GM12878 (cell line): ENCODE data around the gene TFR2. TPM values are rescaled to one million over a fixed set of nuclear protein-coding genes. Genes with fewer than 3 reads are reported as not detected.

Experiments
- ATAC-seq: fragments of 200-7000 bp; cut with Tn5 transposase; 3 replicates; pipeline ENCODE4 v1.9.1; 2020; ENCODE audit warnings: mild to moderate bottlenecking, moderate library complexity
- BruUV-seq: library from RNA; stranded (reverse); fragments of 400-500 nt; replicated peaks from 2 replicates; lab custom pipeline; 2021; lab: Mats Ljungman, UMichigan
- CTCF ChIA-PET: fragments of 300-600 bp; sonication (Branson Sonifier 250); formaldehyde crosslinking; extraction: SDS; loops from one replicate; lab custom pipeline; 2021; ENCODE audit warnings: inconsistent platforms; lab: Yijun Ruan, JAX
- POLR2A ChIA-PET: fragments of 350-600 bp; formaldehyde crosslinking; extraction: SDS; loops from one replicate; lab custom pipeline; 2021; ENCODE audit warnings: inconsistent platforms; lab: Charles Lee
- RAD21 ChIA-PET: fragments of 300-600 bp; sonication (Branson Sonifier 250); formaldehyde crosslinking; loops from one replicate; lab custom pipeline; 2023; ENCODE audit warnings: antibody characterized with exemption; ENCODE audit not compliant: unreplicated experiment; lab: Charles Lee
- SMC1A ChIA-PET: fragments of 300-600 bp; sonication (Branson Sonifier 250); formaldehyde crosslinking; loops from one replicate; lab custom pipeline; 2023; ENCODE audit not compliant: unreplicated experiment, uncharacterized antibody; lab: Charles Lee
- DNase-seq: peaks from one replicate; pipeline ENCODE4 v3.0.0-alpha.2; 2011; ENCODE audit warnings: low read depth, low spot score
- FAIRE-seq: peaks from 3 replicates; lab custom pipeline; 2011; peaks lifted over from hg19 to GRCh38; lab: Jason Lieb, UNC
- H2AFZ ChIP-seq: 2 replicates; pipeline ENCODE4 v1.6.0; 2011; ENCODE audit warnings: low read depth, low read length, control low read depth; ENCODE audit not compliant: control insufficient read depth
- H3K27ac ChIP-seq: 2 replicates; pipeline ENCODE4 v1.5.1; 2011; ENCODE audit warnings: control low read depth; ENCODE audit not compliant: control insufficient read depth, insufficient read depth
- H3K27me3 ChIP-seq, 2 experiments: replicated peaks in 1 of 2; 2 replicates each; pipeline versions ENCODE4 v1.6.0 to v1.6.1; 2011; ENCODE audit warnings: low read length in 1 of 2; ENCODE audit not compliant: control insufficient read depth in 2 of 2, insufficient read depth in 2 of 2
- H3K36me3 ChIP-seq, 2 experiments: 2 replicates each; pipeline ENCODE4 v1.5.1; 2011; ENCODE audit warnings: low read length in 1 of 2; ENCODE audit not compliant: control insufficient read depth in 2 of 2, insufficient read depth in 2 of 2
- H3K4me1 ChIP-seq: 2 replicates; pipeline ENCODE4 v1.6.1; 2011; ENCODE audit warnings: mild to moderate bottlenecking, low read length, moderate library complexity, mixed read lengths; ENCODE audit not compliant: control insufficient read depth, insufficient read depth
- H3K4me2 ChIP-seq: 2 replicates; pipeline ENCODE4 v1.6.0; 2011; ENCODE audit warnings: control low read depth; ENCODE audit not compliant: control insufficient read depth, insufficient read depth
- H3K4me3 ChIP-seq: fragments of 200-600 bp; sonication (generic); 2 replicates; pipeline ENCODE4 v1.5.1; 2016
- H3K79me2 ChIP-seq: 2 replicates; pipeline ENCODE4 v1.6.0; 2011; ENCODE audit warnings: low read length; ENCODE audit not compliant: control insufficient read depth, insufficient read depth
- H3K9ac ChIP-seq: 2 replicates; pipeline ENCODE4 v1.8.0; 2011; ENCODE audit warnings: low read length, control low read depth, mixed read lengths; ENCODE audit not compliant: control insufficient read depth, insufficient read depth
- H3K9me3 ChIP-seq: replicated peaks from 3 replicates; pipeline ENCODE4 v1.5.1; 2011; ENCODE audit warnings: mild to moderate bottlenecking, low read length; ENCODE audit not compliant: control insufficient read depth, insufficient read depth
- H4K20me1 ChIP-seq: 2 replicates; pipeline ENCODE4 v1.6.0; 2011; ENCODE audit not compliant: control insufficient read depth, insufficient read depth
- ATF3 ChIP-seq: IDR thresholded peaks from 2 replicates; pipeline ENCODE4 v1.6.1; 2011; ENCODE audit warnings: low read depth, mild to moderate bottlenecking, low read length, moderate library complexity, borderline replicate concordance; ENCODE audit errors: extremely low read depth
- BACH1 ChIP-seq: fragments of 450-650 bp; IDR thresholded peaks from 2 replicates; pipeline ENCODE4 v1.6.1; 2017; ENCODE audit warnings: mild to moderate bottlenecking, borderline replicate concordance
- CEBPZ ChIP-seq: fragments of 150-350 bp; IDR thresholded peaks from 2 replicates; pipeline ENCODE4 v1.6.1; 2016; ENCODE audit warnings: low read depth, low read length
- CHD2 ChIP-seq: IDR thresholded peaks from 2 replicates; pipeline ENCODE4 v1.6.1; 2011; ENCODE audit warnings: low read depth, low read length, improper control_type of control experiment, borderline replicate concordance
- CHD4 ChIP-seq: fragments of 200-600 bp; sonication (generic); IDR thresholded peaks from 2 replicates; pipeline ENCODE4 v1.6.1; 2016; ENCODE audit warnings: mild to moderate bottlenecking
- CREM ChIP-seq: IDR thresholded peaks from 2 replicates; pipeline ENCODE4 v1.6.1; 2014; ENCODE audit warnings: antibody characterized with exemption, low read depth
- EED ChIP-seq: sonication (generic); IDR thresholded peaks from 2 replicates; pipeline ENCODE4 v1.6.1; 2016; ENCODE audit warnings: antibody characterized with exemption, low read depth
- FOXM1 ChIP-seq: IDR thresholded peaks from 2 replicates; pipeline ENCODE4 v1.6.1; 2012; ENCODE audit warnings: low read depth, mild to moderate bottlenecking, inconsistent platforms, low read length, moderate library complexity
- LARP7 ChIP-seq: fragments of 450-650 bp; IDR thresholded peaks from 2 replicates; pipeline ENCODE4 v1.6.1; 2017; ENCODE audit warnings: mild to moderate bottlenecking
- MEF2B ChIP-seq: fragments of 450-650 bp; IDR thresholded peaks from 2 replicates; pipeline ENCODE4 v1.6.1; 2018; ENCODE audit warnings: mild to moderate bottlenecking, moderate library complexity; ENCODE audit not compliant: partially characterized antibody, poor library complexity, severe bottlenecking
- MXI1 ChIP-seq: fragments of 150-350 bp; IDR thresholded peaks from 2 replicates; pipeline ENCODE4 v1.6.1; 2011; ENCODE audit warnings: low read depth, mild to moderate bottlenecking, inconsistent platforms, low read length, improper control_type of control experiment
- NKRF ChIP-seq: fragments of 450-650 bp; conservative IDR thresholded peaks from 2 replicates; pipeline ENCODE4 v1.6.1; 2017; ENCODE audit warnings: mild to moderate bottlenecking, moderate library complexity
- NR2C2 ChIP-seq: IDR thresholded peaks from 2 replicates; pipeline ENCODE4 v1.6.1; 2011; ENCODE audit warnings: borderline replicate concordance, low read depth; ENCODE audit not compliant: control insufficient read depth, insufficient read length
- POU2F2 ChIP-seq: IDR thresholded peaks from 3 replicates; pipeline ENCODE4 v1.6.1; 2011; ENCODE audit warnings: low read depth, mild to moderate bottlenecking, low read length, borderline replicate concordance
- SMAD5 ChIP-seq: IDR thresholded peaks from 2 replicates; pipeline ENCODE4 v1.6.1; 2016; ENCODE audit warnings: antibody characterized with exemption, low read depth
- TBL1XR1 ChIP-seq: IDR thresholded peaks from 2 replicates; pipeline ENCODE4 v1.6.1; 2012; ENCODE audit warnings: low read depth, low read length, improper control_type of control experiment
- ZNF24 ChIP-seq: fragments of 450-650 bp; IDR thresholded peaks from 2 replicates; pipeline ENCODE4 v1.6.1; 2017; ENCODE audit warnings: antibody characterized with exemption, mild to moderate bottlenecking
- ZSCAN29 ChIP-seq: fragments of 450-650 bp; IDR thresholded peaks from 2 replicates; pipeline ENCODE4 v1.6.1; 2017; ENCODE audit warnings: mild to moderate bottlenecking, moderate library complexity
- WGBS: methylation state at CpG from one replicate; pipeline ENCODE4 v1.1.6; 2016; ENCODE audit warnings: low lambda C conversion rate; ENCODE audit not compliant: insufficient replicate concordance, insufficient coverage; ENCODE audit errors: missing lambda C conversion rate; 5-methylcytosine and 5-hydroxymethylcytosine counted together
- in situ Hi-C: fragments of 300-500 bp; cut with MboI; formaldehyde crosslinking; loops from 9 replicates; pipeline ENCODE4 v1.14.3; 2018; ENCODE audit warnings: mixed read lengths
- intact Hi-C: fragments of 100-400 bp; cut with micrococcal nuclease; formaldehyde crosslinking; loops from one replicate; pipeline ENCODE4 v1.14.2; 2022; ENCODE audit not compliant: unreplicated experiment
- polyA plus RNA-seq, 11 experiments: library from polyadenylated mRNA; depleted of rRNA in 4 of 11; unstranded in 6 of 11; stranded (reverse) in 5 of 11; fragments of >200 nt; fragmentation: Nextera tagmentation in 4 of 11; fragmentation: Illumina TruSeq in 1 of 11; extraction: Ambion mirVana in 4 of 11; extraction: Trizol in 1 of 11; gene quantifications; 1 replicate in 1 of 11; 2 replicates in 10 of 11; pipeline versions ENCODE4 v1.2.1 to v1.2.3, GENCODE V29; 2011 to 2016; ENCODE audit warnings: inconsistent platforms in 2 of 11, missing spikeins in 2 of 11, low read depth in 1 of 11
- total RNA-seq, 4 experiments: library from RNA; depleted of rRNA in 3 of 4; stranded (reverse); fragments of >200 nt in 3 of 4; fragmentation: Illumina TruSeq in 1 of 4; extraction: Trizol in 1 of 4; gene quantifications; 2 replicates each; pipeline versions ENCODE4 v1.2.1 to v1.2.3, GENCODE V29; 2013 to 2021

Gene TFR2
- total and polyA plus RNA-seq, 10 of the 15 experiments (the other 5 are each of a cell fraction or from before 2014, with no cell fraction given) = 0.30 to 7.2 (median 1.8) TPM

- Histone ChIP-seq H4K20me1 (no peaks in the 10 kb centered on the region), H3K4me1 (peaks cover 22% of the 10 kb centered on the region), H3K27me3 (no peaks in the 10 kb centered on the region), H3K79me2 (peaks cover 37% of the 10 kb centered on the region), H3K4me3 (no peak overlapping the region), H3K4me2 (no peak overlapping the region), H3K9me3 (no peaks in the 10 kb centered on the region), H3K36me3 (peaks cover 0 to 35% of the 10 kb centered on the region in 2 experiments; a peak in 3 of 4 replicates), H3K9ac (no peak overlapping the region), H2AFZ (no peak overlapping the region), H3K27ac (no peak overlapping the region)
- DNase-seq = no peak
- intact Hi-C loops (no loop called here), in situ Hi-C loops (loop anchor here (25.0 kb wide), 1 partner anchor 225 kb away; the partner anchor contains the start of gene SPACDR)
- CTCF ChIA-PET = no interaction called here
- FAIRE-seq = no peak
- over 99% methylated on average over 18 of the region's 22 CpGs for WGBS
- no TSS peak for BruUV-seq
- POLR2A ChIA-PET = interaction anchor here (0.5 to 0.6 kb wide), 2 partner anchors 154 to 541 kb away, joined by 6 to 8 read pairs; no protein-coding TSS in a partner anchor
- RAD21 ChIA-PET = no interaction called here
- no peak for ATAC-seq
- SMC1A ChIA-PET = no interaction called here
- TF ChIP-seq MEF2B = no peak
- TF ChIP-seq CREM = no peak
- TF ChIP-seq POU2F2 = no peak
- TF ChIP-seq LARP7 = no peak
- no peak for TF ChIP-seq ZSCAN29
- TF ChIP-seq NKRF = no peak
- TF ChIP-seq MXI1 = no peak
- no peak for TF ChIP-seq BACH1
- TF ChIP-seq CHD2 = no peak
- no peak for TF ChIP-seq FOXM1
- no peak for TF ChIP-seq ATF3
- no peak for TF ChIP-seq SMAD5
- TF ChIP-seq CEBPZ = no peak
- TF ChIP-seq CHD4 = no peak
- no peak for TF ChIP-seq ZNF24
- TF ChIP-seq NR2C2 = no peak
- TF ChIP-seq TBL1XR1 = no peak
- no peak for TF ChIP-seq EED
Measured at GRCh38 chr7:100687261-100687660, 45.9 kb upstream of the TFR2 start.
